Ovary (tissue), 3 donors: ENCODE measurements around the gene GNB1.

ENCODE experiments used
- POLR2A ChIP-seq: fragments of 450-650 bp; IDR thresholded peaks from one replicate; pipeline ENCODE4 v1.6.1; 2017; ENCODE audit warnings: antibody characterized with exemption, mild to moderate bottlenecking, moderate library complexity
- TF ChIP-seq, protein P1 (sequence below), 3 donors: fragments of 450-650 bp in 2 of 3; fragments of 200-600 bp in 1 of 3; IDR thresholded peaks; one replicate each; pipeline versions ENCODE4 v1.5.1 to v1.8.0; 2016 to 2022; ENCODE audit warnings: antibody characterized with exemption in 3 of 3, mild to moderate bottlenecking in 1 of 3
- donor health status: DM: no; HTN: no; CAD: no.

DNA sequence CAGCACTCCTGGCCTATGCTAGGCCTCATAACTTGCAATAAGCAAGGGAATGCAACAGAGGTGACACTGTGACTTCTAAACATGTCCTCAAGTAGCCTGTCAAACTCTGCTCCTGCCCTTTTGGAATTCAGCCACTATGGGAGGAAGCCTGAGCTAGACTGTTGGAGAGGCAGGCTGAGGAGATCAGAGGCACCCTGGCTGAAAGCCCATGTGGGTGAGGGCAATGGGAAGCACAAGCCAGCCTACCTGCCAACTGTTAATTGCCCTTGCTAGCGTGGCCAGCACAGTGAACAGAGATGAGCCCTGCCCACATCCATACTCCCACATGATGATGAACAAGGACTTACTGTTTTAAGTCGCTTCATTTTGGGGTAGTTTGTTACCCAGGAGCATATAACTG is 17.7 kb downstream of the GNB1 start:
- TF ChIP-seq, protein P1, sequence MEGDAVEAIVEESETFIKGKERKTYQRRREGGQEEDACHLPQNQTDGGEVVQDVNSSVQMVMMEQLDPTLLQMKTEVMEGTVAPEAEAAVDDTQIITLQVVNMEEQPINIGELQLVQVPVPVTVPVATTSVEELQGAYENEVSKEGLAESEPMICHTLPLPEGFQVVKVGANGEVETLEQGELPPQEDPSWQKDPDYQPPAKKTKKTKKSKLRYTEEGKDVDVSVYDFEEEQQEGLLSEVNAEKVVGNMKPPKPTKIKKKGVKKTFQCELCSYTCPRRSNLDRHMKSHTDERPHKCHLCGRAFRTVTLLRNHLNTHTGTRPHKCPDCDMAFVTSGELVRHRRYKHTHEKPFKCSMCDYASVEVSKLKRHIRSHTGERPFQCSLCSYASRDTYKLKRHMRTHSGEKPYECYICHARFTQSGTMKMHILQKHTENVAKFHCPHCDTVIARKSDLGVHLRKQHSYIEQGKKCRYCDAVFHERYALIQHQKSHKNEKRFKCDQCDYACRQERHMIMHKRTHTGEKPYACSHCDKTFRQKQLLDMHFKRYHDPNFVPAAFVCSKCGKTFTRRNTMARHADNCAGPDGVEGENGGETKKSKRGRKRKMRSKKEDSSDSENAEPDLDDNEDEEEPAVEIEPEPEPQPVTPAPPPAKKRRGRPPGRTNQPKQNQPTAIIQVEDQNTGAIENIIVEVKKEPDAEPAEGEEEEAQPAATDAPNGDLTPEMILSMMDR (IDR thresholded peaks at IDR 0.05), result no peak
- TF ChIP-seq POLR2A, result no peak
